ENCODE measurements around the gene JOSD2. TPM values are rescaled to one million over a fixed set of nuclear protein-coding genes. Genes with fewer than 3 reads are reported as not detected.

The JOSD2 gene
- total and polyA plus RNA-seq, 5 donors from 2014 or later: 16.6 to 37.7 (median 25.8) TPM

DNA sequence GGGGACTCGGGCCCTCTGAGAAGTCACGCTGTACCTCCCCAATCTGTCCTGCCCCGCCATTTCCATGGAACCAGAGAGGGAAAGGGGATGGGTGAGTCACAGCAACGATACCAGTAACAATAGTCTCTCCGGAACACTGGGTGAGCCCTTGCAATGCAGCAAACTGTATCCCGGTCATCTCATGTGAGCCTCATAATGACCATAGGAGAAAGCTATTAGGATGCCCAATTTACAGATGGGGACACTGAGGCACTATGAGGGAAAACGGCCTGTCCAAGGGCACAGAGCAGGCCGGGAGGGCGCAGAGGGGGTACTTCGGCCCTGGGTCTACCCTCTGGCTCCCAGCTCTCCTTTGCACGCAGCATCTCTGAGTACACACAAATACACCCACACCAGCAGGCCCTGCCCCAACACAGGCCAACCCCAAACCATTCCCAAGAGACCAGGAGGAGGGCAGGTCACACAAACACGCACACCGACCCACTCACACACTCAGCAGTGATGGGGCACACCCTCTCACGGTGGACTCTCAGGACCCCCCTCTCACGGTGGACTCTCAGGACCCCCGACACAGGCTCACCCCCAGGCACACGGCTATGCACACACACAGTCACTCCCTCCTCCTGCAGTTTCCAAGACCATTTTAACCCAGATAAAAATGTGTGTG, 39.1 kb upstream of the JOSD2 start:
- Histone ChIP-seq H3K27ac (ENCODE audit: insufficient read depth, low read length, poor library complexity, severe bottlenecking) (no peak overlapping the region), H3K9me3 (ENCODE audit: control insufficient read depth in 2 of 2, low read length in 2 of 2) (no peaks in the 10 kb centered on the region), H3K4me3 (ENCODE audit: low read depth, low read length) (no peak overlapping the region), H3K36me3 (ENCODE audit: control insufficient read depth, insufficient read depth, low read length) (no peaks in the 10 kb centered on the region), H3K4me1 (ENCODE audit: control insufficient read depth, insufficient read depth, low read length, poor library complexity, severe bottlenecking) (no peaks in the 10 kb centered on the region), H3K27me3 (ENCODE audit: control insufficient read depth, insufficient read depth, low read length) (no peaks in the 10 kb centered on the region)
- Mint-ChIP-seq H3K9me3 (peaks cover 0 to 1% (median 0%) of the 10 kb centered on the region in 7 donors), H3K4me1 (peaks cover 0 to 5% (median 4%) of the 10 kb centered on the region in 4 donors), H3K4me3 (no peak overlapping the region), H3K36me3 (no peaks in the 10 kb centered on the region), H3K27ac (no peak overlapping the region), H3K27me3 (peaks cover 18% of the 10 kb centered on the region)
- no peak for ATAC-seq (ENCODE audit: low read depth in 2 of 2)
- DNase-seq: no peak

GRCh38 chr19:50549059-50549926, 38.3 kb upstream of the JOSD2 start:
- Histone ChIP-seq H3K27me3 (ENCODE audit: control insufficient read depth, insufficient read depth, low read length) (no peaks in the 10 kb centered on the region), H3K4me1 (ENCODE audit: control insufficient read depth, insufficient read depth, low read length, poor library complexity, severe bottlenecking) (no peaks in the 10 kb centered on the region), H3K27ac (ENCODE audit: insufficient read depth, low read length, poor library complexity, severe bottlenecking) (no peak overlapping the region), H3K9me3 (ENCODE audit: control insufficient read depth in 2 of 2, low read length in 2 of 2) (no peaks in the 10 kb centered on the region), H3K4me3 (ENCODE audit: low read depth, low read length) (no peak overlapping the region), H3K36me3 (ENCODE audit: control insufficient read depth, insufficient read depth, low read length) (no peaks in the 10 kb centered on the region)
- H3K4me1 Mint-ChIP-seq: peaks cover 0 to 5% (median 4%) of the 10 kb centered on the region in 4 donors
- peaks cover 18% of the 10 kb centered on the region for H3K27me3 Mint-ChIP-seq
- H3K36me3 Mint-ChIP-seq: no peaks in the 10 kb centered on the region
- peaks cover 0 to 1% (median 0%) of the 10 kb centered on the region in 7 donors for H3K9me3 Mint-ChIP-seq
- DNase-seq (no peak), ATAC-seq (ENCODE audit: low read depth in 2 of 2) (no peak)
- no peak overlapping the region for H3K4me3 Mint-ChIP-seq
- H3K27ac Mint-ChIP-seq: no peak overlapping the region

DNA sequence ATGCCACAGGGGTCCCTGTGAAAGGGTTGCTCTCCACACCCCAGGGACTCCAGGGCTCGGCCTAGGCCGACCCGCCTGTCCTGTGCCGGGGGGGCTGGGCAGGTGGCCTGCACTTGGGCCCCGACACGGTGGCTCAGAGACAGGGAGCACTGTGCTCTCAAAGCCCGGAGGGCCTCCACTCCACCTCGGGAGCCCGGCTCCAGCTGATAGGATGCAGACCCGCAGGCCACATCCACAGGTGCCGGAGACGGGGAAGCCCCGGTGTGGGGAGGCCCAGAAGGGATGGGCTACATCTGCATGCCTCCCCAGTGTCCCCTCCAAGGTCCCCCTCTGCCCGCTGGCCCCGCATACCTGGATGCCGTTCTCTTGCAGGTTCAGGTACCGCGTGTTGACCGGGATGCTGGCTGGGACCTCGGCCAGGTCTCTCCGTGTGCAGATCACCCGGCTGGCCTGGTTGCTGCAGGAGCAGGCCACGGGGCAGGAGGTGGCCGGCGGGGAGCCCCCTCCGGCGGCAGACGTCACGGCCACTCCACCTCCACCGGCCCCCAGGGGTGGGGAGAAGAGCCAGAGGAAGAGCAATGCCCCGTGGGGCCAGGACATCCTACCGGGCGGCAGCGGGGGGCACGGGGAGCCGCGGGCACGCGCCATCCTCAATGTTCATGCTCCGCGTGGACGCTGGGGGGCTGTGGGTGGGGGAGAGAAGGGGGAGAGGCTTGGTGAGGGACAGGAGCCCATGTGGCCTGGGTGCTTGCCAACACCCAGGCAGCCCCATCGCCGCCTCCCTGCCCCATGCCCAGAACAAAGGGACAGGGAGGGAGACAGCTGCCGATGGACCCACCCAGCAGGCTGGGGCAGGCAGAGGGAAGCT, 37.4 kb upstream of the JOSD2 start:
- Mint-ChIP-seq H3K4me1 (peaks cover 0 to 5% (median 3%) of the 10 kb centered on the region in 4 donors), H3K36me3 (no peaks in the 10 kb centered on the region), H3K9me3 (peaks cover 0 to 1% (median 0%) of the 10 kb centered on the region in 7 donors), H3K27me3 (peaks cover 14% of the 10 kb centered on the region), H3K4me3 (no peak overlapping the region), H3K27ac (no peak overlapping the region)
- ATAC-seq (ENCODE audit: low read depth in 2 of 2) (no peak), DNase-seq (no peak)
- Histone ChIP-seq H3K36me3 (ENCODE audit: control insufficient read depth, insufficient read depth, low read length) (no peaks in the 10 kb centered on the region), H3K27me3 (ENCODE audit: control insufficient read depth, insufficient read depth, low read length) (no peaks in the 10 kb centered on the region), H3K9me3 (ENCODE audit: control insufficient read depth in 2 of 2, low read length in 2 of 2) (no peaks in the 10 kb centered on the region), H3K27ac (ENCODE audit: insufficient read depth, low read length, poor library complexity, severe bottlenecking) (no peak overlapping the region), H3K4me1 (ENCODE audit: control insufficient read depth, insufficient read depth, low read length, poor library complexity, severe bottlenecking) (no peaks in the 10 kb centered on the region), H3K4me3 (ENCODE audit: low read depth, low read length) (no peak overlapping the region)

DNA sequence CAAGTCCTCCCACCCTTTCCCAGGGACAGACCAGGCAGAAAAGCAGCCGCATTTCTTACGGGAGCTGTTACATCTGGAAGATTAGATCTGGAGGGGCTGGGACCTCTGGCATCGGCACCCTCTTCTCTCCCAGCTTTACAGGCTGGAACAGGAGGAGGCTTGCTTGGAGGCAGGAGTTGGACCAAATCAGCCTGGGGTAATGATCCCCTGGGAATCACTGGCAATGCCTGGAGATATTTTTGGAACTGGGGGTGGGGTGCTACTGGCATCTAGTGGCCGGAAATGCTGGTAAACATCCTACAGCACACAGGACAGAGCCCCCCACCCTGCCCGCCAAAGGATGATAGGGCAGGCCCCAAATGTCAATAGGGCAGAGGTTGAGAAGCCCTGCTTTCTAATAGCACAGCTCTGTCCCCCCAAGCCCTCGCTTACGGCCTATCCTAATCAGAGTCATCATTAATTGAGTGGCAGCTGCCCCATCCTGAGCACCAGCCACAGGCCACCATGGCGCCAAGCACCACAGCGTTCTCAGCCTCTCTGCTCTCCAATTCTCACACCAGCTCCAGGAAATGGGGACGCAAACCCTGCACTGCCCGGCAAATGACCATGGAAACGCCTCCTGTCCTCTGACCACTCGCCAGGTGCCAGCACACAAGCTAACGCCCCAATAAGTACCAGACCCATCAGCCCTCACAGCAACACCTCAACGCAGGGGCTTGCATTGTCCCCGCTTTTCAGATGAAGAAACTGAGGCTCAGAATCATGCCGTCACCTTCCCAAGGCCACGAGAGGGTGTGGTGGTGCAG, 36.6 kb upstream of the JOSD2 start:
- H3K27ac ChIP-seq (ENCODE audit: insufficient read depth, low read length, poor library complexity, severe bottlenecking): no peak overlapping the region
- Mint-ChIP-seq H3K9me3 (peaks cover 0 to 1% (median 0%) of the 10 kb centered on the region in 7 donors), H3K27ac (no peak overlapping the region), H3K36me3 (no peaks in the 10 kb centered on the region), H3K4me3 (no peak overlapping the region), H3K4me1 (peaks cover 0 to 3% (median 1%) of the 10 kb centered on the region in 4 donors), H3K27me3 (peaks cover 7% of the 10 kb centered on the region)
- DNase-seq: no peak
- no peaks in the 10 kb centered on the region for H3K27me3 ChIP-seq (ENCODE audit: control insufficient read depth, insufficient read depth, low read length)
- H3K36me3 ChIP-seq (ENCODE audit: control insufficient read depth, insufficient read depth, low read length): no peaks in the 10 kb centered on the region
- no peaks in the 10 kb centered on the region for H3K9me3 ChIP-seq (ENCODE audit: control insufficient read depth in 2 of 2, low read length in 2 of 2)
- no peak overlapping the region for H3K4me3 ChIP-seq (ENCODE audit: low read depth, low read length)
- no peak for ATAC-seq (ENCODE audit: low read depth in 2 of 2)
- H3K4me1 ChIP-seq (ENCODE audit: control insufficient read depth, insufficient read depth, low read length, poor library complexity, severe bottlenecking): no peaks in the 10 kb centered on the region

DNA sequence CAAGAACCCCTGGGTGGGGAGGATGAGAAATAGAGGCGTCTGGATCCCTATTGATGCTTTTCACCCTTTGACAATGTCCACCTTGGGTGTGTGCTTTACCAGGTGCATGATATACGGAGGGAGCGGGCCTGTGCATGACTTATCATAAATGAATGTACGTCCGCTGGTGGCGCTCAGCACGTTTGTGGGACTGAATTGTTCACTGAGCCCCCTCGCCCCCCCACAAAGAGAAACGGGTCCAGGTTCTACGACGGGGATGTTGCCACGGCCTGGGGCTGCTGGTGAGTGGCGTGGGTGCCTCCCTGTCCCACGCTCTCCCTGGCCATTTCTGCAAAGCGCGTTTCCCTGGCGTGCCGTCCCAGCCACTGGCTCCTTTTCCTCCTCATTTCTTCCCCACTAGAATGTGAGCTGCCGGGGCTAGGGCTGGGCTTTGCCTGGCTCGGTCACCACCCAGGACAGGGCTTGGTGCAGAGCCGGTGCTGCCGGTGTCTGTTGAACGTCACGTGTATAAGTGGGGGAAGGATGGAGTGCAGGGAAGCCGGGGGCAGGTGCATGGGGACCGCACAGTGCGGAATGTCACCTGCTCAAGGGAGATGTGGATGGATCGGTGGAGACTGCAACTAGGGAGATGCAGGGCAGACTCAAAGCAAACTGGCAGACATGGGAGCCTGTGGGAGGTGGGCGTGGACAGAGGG, 35.7 kb upstream of the JOSD2 start:
- Mint-ChIP-seq H3K9me3 (no peaks in the 10 kb centered on the region), H3K4me1 (peaks cover 0 to 3% (median 0%) of the 10 kb centered on the region in 4 donors), H3K27me3 (peaks cover 7% of the 10 kb centered on the region), H3K4me3 (no peak overlapping the region), H3K27ac (no peak overlapping the region), H3K36me3 (no peaks in the 10 kb centered on the region)
- H3K27me3 ChIP-seq (ENCODE audit: control insufficient read depth, insufficient read depth, low read length): no peaks in the 10 kb centered on the region
- no peak for ATAC-seq (ENCODE audit: low read depth in 2 of 2)
- no peaks in the 10 kb centered on the region for H3K4me1 ChIP-seq (ENCODE audit: control insufficient read depth, insufficient read depth, low read length, poor library complexity, severe bottlenecking)
- no peak for DNase-seq
- no peak overlapping the region for H3K4me3 ChIP-seq (ENCODE audit: low read depth, low read length)
- no peaks in the 10 kb centered on the region for H3K36me3 ChIP-seq (ENCODE audit: control insufficient read depth, insufficient read depth, low read length)
- no peaks in the 10 kb centered on the region for H3K9me3 ChIP-seq (ENCODE audit: control insufficient read depth in 2 of 2, low read length in 2 of 2)
- no peak overlapping the region for H3K27ac ChIP-seq (ENCODE audit: insufficient read depth, low read length, poor library complexity, severe bottlenecking)

DNA sequence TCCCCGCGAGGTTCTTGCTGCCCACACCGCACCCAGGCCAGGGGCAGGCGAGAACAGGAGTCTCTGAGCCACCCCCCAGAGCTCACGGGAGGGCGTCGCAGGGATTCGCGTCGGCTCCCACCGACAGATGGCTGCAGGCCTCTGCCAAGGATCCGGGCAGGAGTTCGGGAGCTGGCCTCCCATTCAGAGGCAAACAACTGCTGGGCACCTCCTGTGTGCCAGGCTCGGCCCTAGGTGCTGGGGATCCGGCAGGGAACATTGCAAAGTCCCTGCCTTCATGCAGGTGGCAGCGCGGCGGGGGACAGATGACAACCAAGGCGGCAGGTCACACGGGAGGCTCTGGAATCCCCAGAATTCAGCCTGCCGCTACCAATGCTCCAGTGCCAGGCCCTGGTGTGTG, 32.0 kb upstream of the JOSD2 start:
- Mint-ChIP-seq H3K4me3 (no peak overlapping the region), H3K9me3 (no peaks in the 10 kb centered on the region)

More for the DNA sequence above, 32.0 kb upstream of the JOSD2 start:
- H3K27ac ChIP-seq (ENCODE audit: insufficient read depth, low read length, poor library complexity, severe bottlenecking): no peak overlapping the region
- no peak overlapping the region for H3K4me3 ChIP-seq (ENCODE audit: low read depth, low read length)
- DNase-seq (no peak), ATAC-seq (ENCODE audit: low read depth in 2 of 2) (no peak)
- Mint-ChIP-seq H3K27ac (no peak overlapping the region), H3K4me1 (no peaks in the 10 kb centered on the region), H3K36me3 (no peaks in the 10 kb centered on the region), H3K27me3 (peaks cover 6% of the 10 kb centered on the region)
- H3K27me3 ChIP-seq (ENCODE audit: control insufficient read depth, insufficient read depth, low read length): no peaks in the 10 kb centered on the region
- H3K9me3 ChIP-seq (ENCODE audit: control insufficient read depth in 2 of 2, low read length in 2 of 2): no peaks in the 10 kb centered on the region
- H3K36me3 ChIP-seq (ENCODE audit: control insufficient read depth, insufficient read depth, low read length): no peaks in the 10 kb centered on the region
- H3K4me1 ChIP-seq (ENCODE audit: control insufficient read depth, insufficient read depth, low read length, poor library complexity, severe bottlenecking): no peaks in the 10 kb centered on the region
